H1 (cell line): ENCODE data around the gene MLF2. TPM values are rescaled to one million over a fixed set of nuclear protein-coding genes. Genes with fewer than 3 reads are reported as not detected.

Experiments
- CTCF ChIA-PET: fragments of 300-600 bp; sonication (Branson Sonifier 250); formaldehyde crosslinking; loops from one replicate; lab custom pipeline; 2021; ENCODE audit not compliant: partially characterized antibody; lab: Charles Lee
- POLR2A ChIA-PET: fragments of 300-600 bp; sonication (Branson Sonifier 250); formaldehyde crosslinking; loops from one replicate; lab custom pipeline; 2021; ENCODE audit warnings: inconsistent platforms; ENCODE audit not compliant: partially characterized antibody; lab: Charles Lee
- DNase-seq, 2 experiments: peaks; one replicate each; pipeline versions ENCODE4 v3.0.0 to v3.0.0-alpha.2; 2010 to 2022; ENCODE audit warnings: low spot score in 2 of 2, low read depth in 1 of 2, mixed read lengths in 1 of 2
- FAIRE-seq: peaks from 2 replicates; lab custom pipeline; 2011; peaks lifted over from hg19 to GRCh38; lab: Jason Lieb, UNC
- H2AFZ ChIP-seq: 2 replicates; pipeline ENCODE4 v1.8.1; 2012; ENCODE audit warnings: low read length, inconsistent platforms
- H2AK5ac ChIP-seq: 2 replicates; pipeline ENCODE4 v1.6.1; 2013; ENCODE audit warnings: low read depth, low read length
- H2BK120ac ChIP-seq: replicated peaks from 2 replicates; pipeline ENCODE3; 2013; ENCODE audit warnings: low read depth, low read length, inconsistent platforms
- H2BK12ac ChIP-seq: 2 replicates; pipeline ENCODE4 v1.6.1; 2013; ENCODE audit warnings: low read depth, low read length
- H2BK15ac ChIP-seq: 2 replicates; pipeline ENCODE4 v1.6.1; 2013; ENCODE audit warnings: low read length
- H2BK20ac ChIP-seq: 2 replicates; pipeline ENCODE4 v1.6.1; 2013; ENCODE audit warnings: low read length
- H2BK5ac ChIP-seq: 2 replicates; pipeline ENCODE4 v1.6.1; 2013; ENCODE audit warnings: low read depth, low read length
- H3K14ac ChIP-seq: 2 replicates; pipeline ENCODE4 v1.6.1; 2013; ENCODE audit warnings: inconsistent platforms; ENCODE audit not compliant: insufficient read length
- H3K18ac ChIP-seq: 2 replicates; pipeline ENCODE4 v1.6.1; 2013; ENCODE audit warnings: low read length; ENCODE audit errors: extremely low read depth
- H3K23ac ChIP-seq: 2 replicates; pipeline ENCODE4 v1.6.1; 2013; ENCODE audit warnings: inconsistent platforms; ENCODE audit not compliant: insufficient read length
- H3K23me2 ChIP-seq: 2 replicates; pipeline ENCODE4 v1.6.1; 2013; ENCODE audit warnings: low read depth, low read length
- H3K27ac ChIP-seq: 2 replicates; pipeline ENCODE4 v1.6.1; 2011; ENCODE audit warnings: low read depth, low read length, inconsistent platforms
- H3K27me3 ChIP-seq, 4 experiments: replicated peaks in 1 of 4; 1 replicate in 1 of 4; 2 replicates in 3 of 4; pipeline versions ENCODE4 v1.6.1 to v1.8.1; 2011 to 2013; ENCODE audit warnings: low read length in 3 of 4, mild to moderate bottlenecking in 3 of 4, inconsistent platforms in 2 of 4, mixed read lengths in 2 of 4, moderate library complexity in 1 of 4; ENCODE audit not compliant: control insufficient read depth in 3 of 4, insufficient read depth in 3 of 4; ENCODE audit errors: extremely low read depth in 1 of 4
- H3K36me3 ChIP-seq, 4 experiments: 2 replicates each; pipeline versions ENCODE4 v1.6.1 to v1.8.1; 2011 to 2013; ENCODE audit warnings: mild to moderate bottlenecking in 4 of 4, low read length in 3 of 4, moderate library complexity in 2 of 4, control low read depth in 1 of 4, inconsistent platforms in 1 of 4; ENCODE audit not compliant: insufficient read depth in 4 of 4, control insufficient read depth in 2 of 4
- H3K4ac ChIP-seq: replicated peaks from 2 replicates; pipeline ENCODE3; 2013; ENCODE audit warnings: low read length, low read depth, mixed read lengths, inconsistent platforms; ENCODE audit not compliant: insufficient read length
- H3K4me1 ChIP-seq, 4 experiments: replicated peaks in 1 of 4; 1 replicate in 1 of 4; 2 replicates in 3 of 4; pipeline versions ENCODE4 v1.6.1 to v1.8.1; 2011 to 2013; ENCODE audit warnings: low read length in 3 of 4, inconsistent platforms in 2 of 4, mixed read lengths in 1 of 4; ENCODE audit not compliant: insufficient read depth in 4 of 4, control insufficient read depth in 3 of 4
- H3K4me2 ChIP-seq, 2 experiments: 2 replicates each; pipeline versions ENCODE4 v1.6.1 to v1.8.1; 2011 to 2013; ENCODE audit warnings: low read depth in 2 of 2, low read length in 2 of 2, control low read depth in 1 of 2, inconsistent platforms in 1 of 2, mild to moderate bottlenecking in 1 of 2; ENCODE audit not compliant: insufficient read depth in 1 of 2
- H3K4me3 ChIP-seq, 4 experiments: fragments of 200-600, 300-600 bp in 1 of 4; sonication (generic), shearing (Covaris generic), sonication (Bioruptor Twin) in 1 of 4; 2 replicates each; pipeline versions ENCODE4 v1.5.1 to v1.8.1; 2011 to 2016; ENCODE audit warnings: low read length in 4 of 4, low read depth in 3 of 4, control low read depth in 2 of 4, inconsistent platforms in 2 of 4, mild to moderate bottlenecking in 2 of 4, mixed read lengths in 1 of 4, moderate library complexity in 1 of 4; ENCODE audit not compliant: insufficient read depth in 2 of 4; ENCODE audit errors: extremely low read depth in 1 of 4
- H3K56ac ChIP-seq: replicated peaks from 2 replicates; pipeline ENCODE3; 2013; ENCODE audit warnings: low read depth, mild to moderate bottlenecking, mixed read lengths, low read length, inconsistent platforms; ENCODE audit not compliant: insufficient read length
- H3K79me1 ChIP-seq: 2 replicates; pipeline ENCODE4 v1.6.1; 2013; ENCODE audit warnings: low read depth, low read length, control low read depth
- H3K79me2 ChIP-seq, 2 experiments: 2 replicates each; pipeline versions ENCODE4 v1.6.1 to v1.8.1; 2012 to 2013; ENCODE audit warnings: low read length in 2 of 2, mild to moderate bottlenecking in 2 of 2, inconsistent platforms in 1 of 2; ENCODE audit not compliant: insufficient read depth in 2 of 2, control insufficient read depth in 1 of 2
- H3K9ac ChIP-seq, 4 experiments: replicated peaks in 1 of 4; 1 replicate in 1 of 4; 2 replicates in 3 of 4; pipeline versions ENCODE4 v1.6.1 to v1.8.1; 2011 to 2013; ENCODE audit warnings: low read depth in 3 of 4, low read length in 3 of 4, control low read depth in 2 of 4, mild to moderate bottlenecking in 2 of 4, moderate library complexity in 2 of 4, inconsistent platforms in 1 of 4; ENCODE audit errors: extremely low read depth in 1 of 4
- H3K9me3 ChIP-seq, 2 experiments: 2 replicates each; pipeline versions ENCODE4 v1.6.1 to v1.8.1; 2012 to 2013; ENCODE audit warnings: mild to moderate bottlenecking in 2 of 2, moderate library complexity in 2 of 2, control low read depth in 1 of 2, inconsistent platforms in 1 of 2, low read depth in 1 of 2, low read length in 1 of 2, mixed read lengths in 1 of 2; ENCODE audit not compliant: insufficient read depth in 2 of 2
- H4K20me1 ChIP-seq, 2 experiments: replicated peaks in 1 of 2; 2 replicates each; pipeline versions ENCODE3 to v1.8.1; 2011 to 2013; ENCODE audit warnings: inconsistent platforms in 2 of 2, low read length in 2 of 2, mild to moderate bottlenecking in 1 of 2; ENCODE audit not compliant: insufficient read depth in 2 of 2, control insufficient read depth in 1 of 2
- H4K5ac ChIP-seq: 2 replicates; pipeline ENCODE4 v1.6.1; 2013; ENCODE audit warnings: low read length, low read depth, mixed read lengths, inconsistent platforms; ENCODE audit not compliant: insufficient read length
- H4K8ac ChIP-seq: 2 replicates; pipeline ENCODE4 v1.8.0; 2013; ENCODE audit warnings: mild to moderate bottlenecking, moderate library complexity, low read length, inconsistent platforms; ENCODE audit not compliant: insufficient read depth; ENCODE audit errors: extremely low read depth
- H4K91ac ChIP-seq: replicated peaks from 2 replicates; pipeline ENCODE3; 2013; ENCODE audit warnings: low read length, mixed read lengths, inconsistent platforms; ENCODE audit not compliant: insufficient read length
- KDM4A ChIP-seq: IDR thresholded peaks from one replicate; pipeline ENCODE4 v1.7.1; 2012; ENCODE audit warnings: low read depth, mild to moderate bottlenecking, moderate library complexity, low read length, inconsistent platforms; ENCODE audit not compliant: severe bottlenecking
- SIX5 ChIP-seq: IDR thresholded peaks from 2 replicates; pipeline ENCODE4 v1.6.1; 2011; ENCODE audit warnings: mild to moderate bottlenecking, low read depth, low read length
- whole genome bisulfite sequencing, 2 experiments: shearing (Covaris generic) in 1 of 2; methylation state at CpG; one replicate each; pipeline versions ENCODE4 v1.1.6 to v1.1.7; 2013 to 2015; ENCODE audit warnings: low lambda C conversion rate in 2 of 2, mixed read lengths in 2 of 2, inconsistent platforms in 1 of 2, low coverage in 1 of 2, missing lambda C conversion rate in 1 of 2; ENCODE audit not compliant: insufficient replicate concordance in 2 of 2, insufficient coverage in 1 of 2, insufficient read length in 1 of 2; ENCODE audit errors: extremely low coverage in 1 of 2, missing lambda C conversion rate in 1 of 2; 5-methylcytosine and 5-hydroxymethylcytosine counted together
- polyA plus RNA-seq, 7 experiments: library from polyadenylated mRNA; depleted of rRNA in 3 of 7; stranded (reverse) in 5 of 7; unstranded in 2 of 7; fragments of >200 nt in 5 of 7; fragments of 200-250 nt in 2 of 7; gene quantifications; 1 replicate in 5 of 7; 2 replicates in 1 of 7; 4 replicates in 1 of 7; pipeline versions ENCODE4 v1.2.1 to v1.2.3, GENCODE V29; 2011 to 2013; ENCODE audit warnings: missing spikeins in 2 of 7, mixed read lengths in 2 of 7
- total RNA-seq: library from RNA; stranded (reverse); fragmentation: NEBNext Ultra II Directional; extraction: Animal tissue kit (Norgen Biotek cat#: 25700); gene quantifications from 2 replicates; pipeline ENCODE4 v1.2.1, GENCODE V29; 2021

MLF2 gene
- total and polyA plus RNA-seq, 2 of the 8 experiments (the other 6 are each of a cell fraction or from before 2014, with no cell fraction given) = 229 to 401 TPM

GRCh38 chr12:6700646-6701051 is 52.3 kb downstream of the MLF2 start, which contains the start of gene PIANP:
TSS of gene PIANP (minus strand) at chr12:6700815. CDS start at chr12:6698061, 2,754 bp downstream.
- peak within 1 kb of the TSS; percentile 93 for H3K18ac ChIP-seq
- 0% methylated on average over 12 of the region's 43 CpGs; no CpG with 5 or more reads in 1 of the 2 experiments for WGBS, 2 experiments
- H2BK15ac ChIP-seq = peak within 1 kb of the TSS; percentile 97; the same call in 1 of the 2 replicates
- no peak within 1 kb of the TSS for H2AK5ac ChIP-seq
- no peaks in the 10 kb centered on the region for H3K79me2 ChIP-seq
- H3K14ac ChIP-seq = no peak within 1 kb of the TSS
- peaks cover 0 to 12% (median 9%) of the 10 kb centered on the region in 4 experiments; a peak in 5 of 7 replicates for H3K4me1 ChIP-seq
- H3K79me1 ChIP-seq = no peaks in the 10 kb centered on the region; the same call in 1 of the 2 replicates
- peak within 1 kb of the TSS; percentile 34 for H2BK120ac ChIP-seq
- H3K56ac ChIP-seq = peak within 1 kb of the TSS; percentile 5
- H2AFZ ChIP-seq = peak within 1 kb of the TSS; percentile 95
- H3K4me3 ChIP-seq = peak within 1 kb of the TSS; percentile 72 to 90 (median 72)
- no peak for FAIRE-seq
- DNase-seq = peak in 1 of 2 experiments; percentile 72
- H2BK12ac ChIP-seq = peak within 1 kb of the TSS; percentile 87
- peaks cover 0 to 16% (median 14%) of the 10 kb centered on the region in 4 experiments; a peak in 6 of 7 replicates for H3K27me3 ChIP-seq
- H3K4me2 ChIP-seq = peak within 1 kb of the TSS; percentile 92 to 99
- H3K23me2 ChIP-seq = peaks cover 14% of the 10 kb centered on the region
- no peak within 1 kb of the TSS for H4K91ac ChIP-seq
- H2BK20ac ChIP-seq = 0 out of 2 replicates have a peak within 1 kb of the TSS, but pooled peaks have one; percentile 48
- no peak within 1 kb of the TSS for H3K4ac ChIP-seq
- peak within 1 kb of the TSS; percentile 55 for H4K5ac ChIP-seq
- H3K27ac ChIP-seq = no peak within 1 kb of the TSS
- H3K9ac ChIP-seq = peak within 1 kb of the TSS; percentile 29 to 69 (median 48); a peak in 6 of 7 replicates
- no peak within 1 kb of the TSS for H3K23ac ChIP-seq
- ChIA-PET CTCF (interaction anchor here (0.9 to 1.0 kb wide), 2 partner anchors 27 to 90 kb away, joined by 3 to 4 read pairs; no protein-coding TSS in a partner anchor), POLR2A (interaction anchor here (0.8 to 3.1 kb wide), 6 partner anchors 11 to 223 kb away, joined by 3 to 32 read pairs (median 3); partner anchors contain the start of gene ZNF384)
- no peaks in the 10 kb centered on the region for H4K20me1 ChIP-seq
- H3K9me3 ChIP-seq = no peaks in the 10 kb centered on the region
- TF ChIP-seq KDM4A = peak; percentile 13
- TF ChIP-seq SIX5 = no peak
- H4K8ac ChIP-seq = peak within 1 kb of the TSS; percentile 64; the same call in 1 of the 2 replicates
- H3K36me3 ChIP-seq = 0 out of 8 replicates have a peak, but pooled peaks cover 0 to 3% (median 0%) of the 10 kb centered on the region in 4 experiments
- peak within 1 kb of the TSS; percentile 60; the same call in 1 of the 2 replicates for H2BK5ac ChIP-seq
